Tibial nerve (tissue), 4 donors: Measurements from ENCODE around the gene ATP5F1C.

Experiments used
- EP300 ChIP-seq, 2 donors: sonication (generic); formaldehyde crosslinking; IDR thresholded peaks; one replicate each; pipeline ENCODE4 v1.6.1; 2017; ENCODE audit warnings: antibody characterized with exemption in 2 of 2, mild to moderate bottlenecking in 1 of 2
- TF ChIP-seq, protein P1 (sequence below), 5 experiments: fragments of 200-600 bp in 3 of 5; fragments of 450-650 bp in 2 of 5; sonication (generic) in 3 of 5; IDR thresholded peaks; one replicate each; pipeline ENCODE4 v1.5.1; 2016 to 2019; ENCODE audit warnings: antibody characterized with exemption in 5 of 5, mild to moderate bottlenecking in 3 of 5, moderate library complexity in 2 of 5

DNA sequence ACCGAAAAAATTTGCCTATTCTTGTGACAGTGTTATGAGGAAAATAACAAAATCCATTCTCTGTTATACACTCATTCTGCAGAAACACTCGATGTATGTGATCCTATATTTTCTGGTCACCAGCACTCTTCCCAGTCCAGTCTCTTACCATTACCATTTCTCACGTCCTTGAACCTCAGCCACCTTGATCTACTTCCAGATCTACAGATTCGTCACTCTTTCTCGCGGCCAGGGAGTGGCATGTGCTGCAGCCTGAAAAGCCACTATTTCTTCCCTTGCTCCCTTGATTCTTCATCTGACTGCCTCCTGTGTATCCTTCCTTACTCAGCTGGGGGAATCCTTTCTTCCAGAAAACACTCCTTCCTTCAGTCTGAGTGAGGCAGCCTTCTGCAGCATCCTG lies 16.2 kb downstream of the ATP5F1C start:
- TF ChIP-seq, protein P1, sequence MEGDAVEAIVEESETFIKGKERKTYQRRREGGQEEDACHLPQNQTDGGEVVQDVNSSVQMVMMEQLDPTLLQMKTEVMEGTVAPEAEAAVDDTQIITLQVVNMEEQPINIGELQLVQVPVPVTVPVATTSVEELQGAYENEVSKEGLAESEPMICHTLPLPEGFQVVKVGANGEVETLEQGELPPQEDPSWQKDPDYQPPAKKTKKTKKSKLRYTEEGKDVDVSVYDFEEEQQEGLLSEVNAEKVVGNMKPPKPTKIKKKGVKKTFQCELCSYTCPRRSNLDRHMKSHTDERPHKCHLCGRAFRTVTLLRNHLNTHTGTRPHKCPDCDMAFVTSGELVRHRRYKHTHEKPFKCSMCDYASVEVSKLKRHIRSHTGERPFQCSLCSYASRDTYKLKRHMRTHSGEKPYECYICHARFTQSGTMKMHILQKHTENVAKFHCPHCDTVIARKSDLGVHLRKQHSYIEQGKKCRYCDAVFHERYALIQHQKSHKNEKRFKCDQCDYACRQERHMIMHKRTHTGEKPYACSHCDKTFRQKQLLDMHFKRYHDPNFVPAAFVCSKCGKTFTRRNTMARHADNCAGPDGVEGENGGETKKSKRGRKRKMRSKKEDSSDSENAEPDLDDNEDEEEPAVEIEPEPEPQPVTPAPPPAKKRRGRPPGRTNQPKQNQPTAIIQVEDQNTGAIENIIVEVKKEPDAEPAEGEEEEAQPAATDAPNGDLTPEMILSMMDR (IDR thresholded peaks at IDR 0.05) = no peak
- no peak for TF ChIP-seq EP300 (IDR thresholded peaks at IDR 0.05)
